HG03575 (cell line): ENCODE measurements around the gene GSE1.

Experiments
- ATAC-seq: cut with Tn5 transposase; IDR thresholded peaks from one replicate; pipeline ENCODE4 v1.9.1; 2021; ENCODE audit not compliant: unreplicated experiment, insufficient number of reproducible peaks, low FRiP score; ENCODE audit errors: extremely low read depth

Gene GSE1

GRCh38 chr16:85612191-85612800 lies 826 bp upstream of the GSE1 start:
- ATAC-seq: no peak

GRCh38 chr16:85613604-85614337 lies 649 bp downstream of the GSE1 start:
- ATAC-seq: no peak

- no peak for ATAC-seq
These were observed 1.4 kb downstream of the GSE1 start for GRCh38 chr16:85614338-85615013.

GRCh38 chr16:85615014-85615851 lies 2.1 kb downstream of the GSE1 start:
- no peak for ATAC-seq

GRCh38 chr16:85615852-85616606 lies 2.9 kb downstream of the GSE1 start:
- ATAC-seq: no peak

- ATAC-seq: no peak
These were observed 3.6 kb downstream of the GSE1 start for GRCh38 chr16:85616607-85617321.

- no peak for ATAC-seq
These were observed 4.8 kb downstream of the GSE1 start for GRCh38 chr16:85617948-85618347.

- no peak for ATAC-seq
These were observed 5.4 kb downstream of the GSE1 start for GRCh38 chr16:85618521-85618920.

- ATAC-seq: no peak
These were observed 6.2 kb downstream of the GSE1 start for GRCh38 chr16:85619101-85619891.

GRCh38 chr16:85620374-85620773 lies 7.3 kb downstream of the GSE1 start:
- ATAC-seq: no peak

- ATAC-seq: no peak
These were observed 8.7 kb downstream of the GSE1 start for GRCh38 chr16:85621698-85622428.

- ATAC-seq: no peak
These were observed 9.6 kb downstream of the GSE1 start for GRCh38 chr16:85622683-85623082.

- no peak for ATAC-seq
These were observed 10.1 kb downstream of the GSE1 start for GRCh38 chr16:85623250-85623649.

- no peak for ATAC-seq
These were observed 11.0 kb downstream of the GSE1 start for GRCh38 chr16:85623997-85624601.

- no peak for ATAC-seq
These were observed 11.5 kb downstream of the GSE1 start for GRCh38 chr16:85624646-85625045.

GRCh38 chr16:85625053-85625452 lies 11.9 kb downstream of the GSE1 start:
- ATAC-seq: no peak
